ENCODE measurements around the gene MTERF4.

DNA sequence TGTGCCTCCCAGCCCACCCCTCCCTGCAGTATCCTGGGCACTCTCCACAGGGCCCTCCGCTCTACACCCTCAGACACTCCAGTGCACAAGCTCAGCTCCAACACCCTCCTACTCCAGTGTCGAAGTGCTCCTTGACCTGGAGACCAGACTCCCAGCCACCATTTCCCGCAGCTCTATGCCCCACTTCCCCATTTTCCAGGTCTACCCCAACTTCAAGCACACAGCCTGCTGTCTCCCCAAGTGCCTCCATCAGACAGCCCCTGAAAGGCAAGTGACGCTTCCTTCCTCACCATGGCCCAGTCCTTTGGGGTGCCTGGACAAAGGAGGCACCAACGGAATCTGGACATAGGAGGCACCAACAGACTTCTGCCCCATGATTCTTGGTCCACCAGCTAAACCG, 40.0 kb upstream of the MTERF4 start:
- TF ChIP-seq, protein P1, sequence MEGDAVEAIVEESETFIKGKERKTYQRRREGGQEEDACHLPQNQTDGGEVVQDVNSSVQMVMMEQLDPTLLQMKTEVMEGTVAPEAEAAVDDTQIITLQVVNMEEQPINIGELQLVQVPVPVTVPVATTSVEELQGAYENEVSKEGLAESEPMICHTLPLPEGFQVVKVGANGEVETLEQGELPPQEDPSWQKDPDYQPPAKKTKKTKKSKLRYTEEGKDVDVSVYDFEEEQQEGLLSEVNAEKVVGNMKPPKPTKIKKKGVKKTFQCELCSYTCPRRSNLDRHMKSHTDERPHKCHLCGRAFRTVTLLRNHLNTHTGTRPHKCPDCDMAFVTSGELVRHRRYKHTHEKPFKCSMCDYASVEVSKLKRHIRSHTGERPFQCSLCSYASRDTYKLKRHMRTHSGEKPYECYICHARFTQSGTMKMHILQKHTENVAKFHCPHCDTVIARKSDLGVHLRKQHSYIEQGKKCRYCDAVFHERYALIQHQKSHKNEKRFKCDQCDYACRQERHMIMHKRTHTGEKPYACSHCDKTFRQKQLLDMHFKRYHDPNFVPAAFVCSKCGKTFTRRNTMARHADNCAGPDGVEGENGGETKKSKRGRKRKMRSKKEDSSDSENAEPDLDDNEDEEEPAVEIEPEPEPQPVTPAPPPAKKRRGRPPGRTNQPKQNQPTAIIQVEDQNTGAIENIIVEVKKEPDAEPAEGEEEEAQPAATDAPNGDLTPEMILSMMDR (IDR thresholded peaks at IDR 0.05) = no peak
- TF ChIP-seq POLR2A (IDR thresholded peaks at IDR 0.05) = no peak

All from thyroid gland (tissue), 4 donors.